Neuronal stem cell (in vitro differentiated cells): ENCODE data around the gene LPIN1.

Experiments
- DNase-seq: peaks from one replicate; pipeline ENCODE4 v3.0.0-alpha.2; 2013; ENCODE audit warnings: low spot score
- H2AFZ ChIP-seq: one replicate; pipeline ENCODE4 v1.6.1; 2013; ENCODE audit warnings: mild to moderate bottlenecking, low read length, inconsistent platforms
- H2AK5ac ChIP-seq: 2 replicates; pipeline ENCODE4 v1.6.1; 2013; ENCODE audit warnings: low read depth, mild to moderate bottlenecking, inconsistent platforms, low read length, moderate library complexity, mixed read lengths
- H2BK120ac ChIP-seq: 2 replicates; pipeline ENCODE4 v1.6.1; 2013; ENCODE audit warnings: low read depth, mild to moderate bottlenecking, inconsistent platforms, low read length, moderate library complexity, mixed read lengths
- H2BK12ac ChIP-seq: one replicate; pipeline ENCODE4 v1.6.1; 2013; ENCODE audit warnings: low read length, inconsistent platforms
- H2BK15ac ChIP-seq: 2 replicates; pipeline ENCODE4 v1.6.1; 2013; ENCODE audit warnings: mild to moderate bottlenecking, low read length, inconsistent platforms, mixed read lengths
- H2BK5ac ChIP-seq: one replicate; pipeline ENCODE4 v1.6.1; 2013; ENCODE audit warnings: inconsistent platforms, mild to moderate bottlenecking, low read length, moderate library complexity
- H3K14ac ChIP-seq: one replicate; pipeline ENCODE4 v1.6.1; 2013; ENCODE audit warnings: low read length, inconsistent platforms
- H3K18ac ChIP-seq: 2 replicates; pipeline ENCODE4 v1.6.1; 2013; ENCODE audit warnings: low read length, inconsistent platforms
- H3K23ac ChIP-seq: 2 replicates; pipeline ENCODE4 v1.6.1; 2013; ENCODE audit warnings: low read depth, mild to moderate bottlenecking, mixed read lengths, low read length, inconsistent platforms; ENCODE audit not compliant: poor library complexity
- H3K27ac ChIP-seq: replicated peaks from 3 replicates; pipeline ENCODE4 v1.5.1; 2013; ENCODE audit warnings: low read length, inconsistent platforms
- H3K27me3 ChIP-seq, 3 experiments: 2 replicates each; pipeline ENCODE4 v1.6.1; 2013; ENCODE audit warnings: low read length in 3 of 3, mild to moderate bottlenecking in 2 of 3, inconsistent platforms in 1 of 3, low read depth in 1 of 3, mixed read lengths in 1 of 3, moderate library complexity in 1 of 3; ENCODE audit not compliant: control insufficient read depth in 3 of 3, insufficient read depth in 3 of 3
- H3K36me3 ChIP-seq, 2 donors: replicated peaks in 1 of 2; 2 replicates each; pipeline ENCODE4 v1.6.1; 2013; ENCODE audit warnings: low read length in 2 of 2; ENCODE audit not compliant: control insufficient read depth in 2 of 2, insufficient read depth in 2 of 2
- H3K4ac ChIP-seq: 2 replicates; pipeline ENCODE4 v1.6.1; 2013; ENCODE audit warnings: inconsistent platforms, mild to moderate bottlenecking, low read length, moderate library complexity
- H3K4me1 ChIP-seq, 2 donors: 1 replicate in 1 of 2; 2 replicates in 1 of 2; pipeline ENCODE4 v1.6.1; 2013; ENCODE audit warnings: low read length in 2 of 2, low read depth in 1 of 2; ENCODE audit not compliant: control insufficient read depth in 2 of 2, insufficient read depth in 1 of 2
- H3K4me2 ChIP-seq: one replicate; pipeline ENCODE4 v1.6.1; 2013; ENCODE audit warnings: mild to moderate bottlenecking, low read length, inconsistent platforms; ENCODE audit not compliant: insufficient read depth, poor library complexity, severe bottlenecking
- H3K4me3 ChIP-seq, 2 donors: 2 replicates each; pipeline ENCODE4 v1.5.1; 2013; ENCODE audit warnings: low read length in 2 of 2, mild to moderate bottlenecking in 2 of 2, inconsistent platforms in 1 of 2, moderate library complexity in 1 of 2
- H3K79me1 ChIP-seq: one replicate; pipeline ENCODE4 v1.6.1; 2013; ENCODE audit warnings: low read depth, mild to moderate bottlenecking, inconsistent platforms, low read length, moderate library complexity
- H3K9ac ChIP-seq: one replicate; pipeline ENCODE4 v1.6.1; 2013; ENCODE audit warnings: mild to moderate bottlenecking, low read depth, low read length, inconsistent platforms; ENCODE audit not compliant: poor library complexity
- H3K9me3 ChIP-seq, 2 donors: replicated peaks in 1 of 2; 2 replicates each; pipeline versions ENCODE3 to v1.6.1; 2013; ENCODE audit warnings: low read length in 2 of 2, mild to moderate bottlenecking in 2 of 2, inconsistent platforms in 1 of 2, low read depth in 1 of 2, mixed read lengths in 1 of 2, moderate library complexity in 1 of 2; ENCODE audit not compliant: control insufficient read depth in 2 of 2, insufficient read depth in 1 of 2
- H4K8ac ChIP-seq: one replicate; pipeline ENCODE4 v1.6.1; 2013; ENCODE audit warnings: low read depth, mild to moderate bottlenecking, inconsistent platforms, low read length, moderate library complexity
- H4K91ac ChIP-seq: one replicate; pipeline ENCODE4 v1.6.1; 2013; ENCODE audit warnings: low read length, low read depth, mild to moderate bottlenecking, inconsistent platforms; ENCODE audit not compliant: poor library complexity
- WGBS, 2 donors: extraction: QIAGEN DNeasy Blood & Tissue Kit; methylation state at CpG; one replicate each; pipeline ENCODE4 v1.1.7; 2013; ENCODE audit warnings: missing lambda C conversion rate in 2 of 2, mixed read lengths in 1 of 2; ENCODE audit not compliant: insufficient read length in 2 of 2, insufficient replicate concordance in 1 of 2; ENCODE audit errors: extremely low coverage in 2 of 2; 5-methylcytosine and 5-hydroxymethylcytosine counted together

Gene LPIN1

DNA sequence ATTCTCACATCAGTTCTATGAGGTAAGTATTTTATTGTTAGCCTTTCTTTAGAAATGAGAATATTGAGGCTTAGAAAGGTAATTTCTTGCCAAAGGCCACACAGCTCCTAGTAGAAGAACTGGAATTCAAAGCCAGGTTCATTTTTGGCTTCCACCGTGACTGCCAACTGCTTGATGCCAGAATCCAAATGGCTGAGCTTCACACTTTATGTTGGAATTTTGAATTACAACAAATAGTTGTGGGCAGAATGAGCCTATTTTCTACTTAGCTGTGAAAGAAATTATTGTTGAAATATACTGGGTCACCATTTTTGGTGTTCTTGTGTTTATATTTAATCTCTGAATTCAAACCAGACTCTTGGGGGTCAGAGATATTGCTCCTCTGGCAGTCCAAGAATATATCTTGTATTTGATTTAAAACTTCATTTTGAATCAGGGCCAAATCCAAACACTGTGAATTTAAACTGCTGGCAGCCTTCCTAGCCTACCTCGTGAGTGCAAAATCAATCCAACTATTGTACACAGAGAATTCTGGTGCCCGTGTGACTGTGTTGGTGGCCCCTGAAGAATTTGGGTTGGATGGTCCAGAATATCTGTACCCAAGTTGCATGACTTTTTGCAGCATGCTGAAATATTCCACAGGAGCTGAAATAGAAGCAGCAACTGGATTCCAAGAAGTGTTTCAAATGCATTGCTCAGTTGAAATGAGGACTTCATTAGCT, 35.6 kb upstream of the LPIN1 start:
- Histone ChIP-seq H3K14ac (no peak overlapping the region), H3K9ac (no peak overlapping the region), H2BK12ac (no peak overlapping the region), H2BK120ac (no peak overlapping the region), H2BK5ac (no peak overlapping the region), H3K9me3 (no peaks in the 10 kb centered on the region), H2AFZ (no peak overlapping the region), H3K27ac (no peak overlapping the region), H2AK5ac (no peak overlapping the region), H3K4me3 (no peak overlapping the region), H4K91ac (no peak overlapping the region), H3K23ac (no peak overlapping the region), H3K4me1 (no peaks in the 10 kb centered on the region), H3K79me1 (no peaks in the 10 kb centered on the region), H3K4ac (no peak overlapping the region), H2BK15ac (no peak overlapping the region), H3K36me3 (no peaks in the 10 kb centered on the region), H3K4me2 (no peak overlapping the region), H4K8ac (no peak overlapping the region), H3K27me3 (peaks cover 0 to 30% (median 0%) of the 10 kb centered on the region in 3 experiments), H3K18ac (no peak overlapping the region)
- no peak for DNase-seq
- WGBS, 2 donors: no CpG with 5 or more reads among the region's 3 CpGs

DNA sequence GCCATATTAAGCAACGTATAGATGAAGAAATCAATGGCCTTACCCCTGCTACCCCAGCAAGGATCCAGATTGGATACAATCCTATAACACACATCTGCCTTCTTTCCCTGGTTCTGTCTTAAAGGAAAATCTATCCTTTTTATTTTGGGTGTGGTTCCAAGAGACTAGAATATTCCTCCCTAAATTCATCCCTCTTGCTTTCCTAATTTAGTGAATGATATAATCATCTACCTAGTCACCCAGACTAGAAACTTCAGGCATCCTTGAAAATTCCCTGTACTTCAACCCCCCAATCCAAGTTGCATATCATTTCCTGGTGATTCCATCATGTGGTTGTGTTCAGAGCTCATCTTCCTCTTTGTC, 35.1 kb upstream of the LPIN1 start:
- Histone ChIP-seq H2BK5ac (no peak overlapping the region), H3K4me1 (no peaks in the 10 kb centered on the region), H2BK120ac (no peak overlapping the region), H3K18ac (no peak overlapping the region), H3K9ac (no peak overlapping the region), H2BK12ac (no peak overlapping the region), H3K23ac (no peak overlapping the region), H4K91ac (no peak overlapping the region), H3K4me2 (no peak overlapping the region), H2AK5ac (no peak overlapping the region), H3K79me1 (no peaks in the 10 kb centered on the region), H3K9me3 (no peaks in the 10 kb centered on the region), H3K27me3 (peaks cover 0 to 35% (median 0%) of the 10 kb centered on the region in 3 experiments), H3K27ac (no peak overlapping the region), H4K8ac (no peak overlapping the region), H2AFZ (no peak overlapping the region), H3K4ac (no peak overlapping the region), H2BK15ac (no peak overlapping the region), H3K4me3 (no peak overlapping the region), H3K36me3 (no peaks in the 10 kb centered on the region), H3K14ac (no peak overlapping the region)
- DNase-seq: no peak
- WGBS, 2 donors: no CpG with 5 or more reads among the region's 1 CpG

GRCh38 chr2:11711751-11712150, 34.7 kb upstream of the LPIN1 start:
- no peaks in the 10 kb centered on the region for H3K36me3 ChIP-seq
- no peak overlapping the region for H2BK120ac ChIP-seq
- H3K4me3 ChIP-seq: no peak overlapping the region
- H4K91ac ChIP-seq: no peak overlapping the region
- H3K9me3 ChIP-seq: no peaks in the 10 kb centered on the region
- H3K4ac ChIP-seq: no peak overlapping the region
- no peak overlapping the region for H2BK15ac ChIP-seq
- no peak overlapping the region for H2AK5ac ChIP-seq
- no peak overlapping the region for H4K8ac ChIP-seq
- no peaks in the 10 kb centered on the region for H3K79me1 ChIP-seq
- no peaks in the 10 kb centered on the region for H3K4me1 ChIP-seq
- DNase-seq: no peak
- H3K23ac ChIP-seq: no peak overlapping the region
- peaks cover 0 to 39% (median 0%) of the 10 kb centered on the region in 3 experiments for H3K27me3 ChIP-seq
- no peak overlapping the region for H3K9ac ChIP-seq
- no peak overlapping the region for H3K27ac ChIP-seq
- no peak overlapping the region for H2BK5ac ChIP-seq
- H3K18ac ChIP-seq: no peak overlapping the region
- no peak overlapping the region for H2BK12ac ChIP-seq
- no CpG with 5 or more reads among the region's 8 CpGs for WGBS, 2 donors
- H3K14ac ChIP-seq: no peak overlapping the region
- H2AFZ ChIP-seq: no peak overlapping the region
- H3K4me2 ChIP-seq: no peak overlapping the region

- Histone ChIP-seq H4K91ac (no peak overlapping the region), H3K9ac (no peak overlapping the region), H3K18ac (no peak overlapping the region), H2AK5ac (no peak overlapping the region), H2BK15ac (no peak overlapping the region), H3K36me3 (no peaks in the 10 kb centered on the region), H3K4me2 (no peak overlapping the region), H3K4ac (no peak overlapping the region), H2BK12ac (no peak overlapping the region), H3K4me3 (no peak overlapping the region), H3K27ac (no peak overlapping the region), H3K23ac (no peak overlapping the region), H3K27me3 (peaks cover 0 to 44% (median 0%) of the 10 kb centered on the region in 3 experiments), H2AFZ (no peak overlapping the region), H3K79me1 (no peaks in the 10 kb centered on the region), H3K14ac (no peak overlapping the region), H2BK120ac (no peak overlapping the region), H3K9me3 (no peaks in the 10 kb centered on the region), H2BK5ac (no peak overlapping the region), H4K8ac (no peak overlapping the region), H3K4me1 (no peaks in the 10 kb centered on the region)
- DNase-seq: no peak
- no CpG with 5 or more reads among the region's 2 CpGs for WGBS, 2 donors
These were observed 33.6 kb upstream of the LPIN1 start for GRCh38 chr2:11712866-11713265.
